GM23338 (cell line): ENCODE measurements around the gene ASTN1. TPM values are rescaled to one million over a fixed set of nuclear protein-coding genes. Genes with fewer than 3 reads are reported as not detected.

ENCODE experiments used
- ATAC-seq: fragments of 200-7000 bp; cut with Tn5 transposase; 3 replicates; pipeline ENCODE4 v1.9.1; 2020
- DNase-seq: peaks from one replicate; pipeline ENCODE4 v3.0.0-alpha.2; 2015; ENCODE audit warnings: low spot score
- H2AFZ ChIP-seq: fragments of 200-600 bp; sonication (generic); 2 replicates; pipeline ENCODE4 v1.8.0; 2016; ENCODE audit warnings: antibody characterized with exemption, mild to moderate bottlenecking, moderate library complexity
- H3F3A ChIP-seq: fragments of 200-600 bp; sonication (generic); replicated peaks from 2 replicates; pipeline ENCODE4 v1.8.0; 2017; ENCODE audit warnings: antibody characterized with exemption, mixed run types, low read depth
- H3K27ac ChIP-seq: fragments of 200-600 bp; sonication (generic); 2 replicates; pipeline ENCODE4 v1.6.1; 2016; ENCODE audit warnings: low read depth
- H3K27me3 ChIP-seq: fragments of 200-600 bp; sonication (generic); 2 replicates; pipeline ENCODE4 v1.8.0; 2016; ENCODE audit warnings: mild to moderate bottlenecking, mixed run types, moderate library complexity; ENCODE audit not compliant: insufficient read depth
- H3K36me3 ChIP-seq: fragments of 200-600 bp; sonication (generic); 2 replicates; pipeline ENCODE4 v1.8.0; 2016; ENCODE audit warnings: mild to moderate bottlenecking; ENCODE audit not compliant: insufficient read depth
- H3K4me1 ChIP-seq: fragments of 200-600 bp; sonication (generic); 2 replicates; pipeline ENCODE4 v1.8.0; 2016; ENCODE audit warnings: mild to moderate bottlenecking, moderate library complexity; ENCODE audit not compliant: insufficient read depth
- H3K4me2 ChIP-seq: fragments of 200-600 bp; sonication (generic); 2 replicates; pipeline ENCODE4 v1.7.1; 2017; ENCODE audit warnings: mixed run types
- H3K4me3 ChIP-seq: fragments of 200-600 bp; sonication (generic); 2 replicates; pipeline ENCODE4 v1.6.1; 2016; ENCODE audit warnings: mixed run types
- H3K79me2 ChIP-seq: fragments of 200-600 bp; sonication (generic); replicated peaks from 2 replicates; pipeline ENCODE4 v1.8.0; 2017; ENCODE audit warnings: mild to moderate bottlenecking; ENCODE audit not compliant: insufficient read depth
- H3K9me2 ChIP-seq: fragments of 200-600 bp; sonication (generic); 2 replicates; pipeline ENCODE4 v1.8.0; 2017; ENCODE audit not compliant: insufficient read depth
- H4K20me1 ChIP-seq: fragments of 200-600 bp; sonication (generic); replicated peaks from 2 replicates; pipeline ENCODE4 v1.8.0; 2017; ENCODE audit warnings: mild to moderate bottlenecking; ENCODE audit not compliant: insufficient read depth
- H3K27ac Mint-ChIP-seq: 2 replicates; pipeline ENCODE4 v1.8.0; 2020; ENCODE audit warnings: inconsistent platforms, mild to moderate bottlenecking, moderate library complexity, mixed read lengths
- H3K27me3 Mint-ChIP-seq: 3 replicates; pipeline ENCODE4 v1.8.0; 2022; ENCODE audit warnings: low read depth, mild to moderate bottlenecking, moderate library complexity, mixed read lengths, inconsistent platforms; ENCODE audit not compliant: insufficient read depth, poor library complexity
- H3K36me3 Mint-ChIP-seq: 3 replicates; pipeline ENCODE4 v1.8.0; 2021; ENCODE audit warnings: low read depth, mild to moderate bottlenecking, inconsistent platforms, moderate library complexity, mixed read lengths
- H3K4me1 Mint-ChIP-seq: 3 replicates; pipeline ENCODE4 v1.8.0; 2020; ENCODE audit warnings: mild to moderate bottlenecking, inconsistent platforms, mixed read lengths
- H3K4me3 Mint-ChIP-seq: 3 replicates; pipeline ENCODE4 v1.8.0; 2021; ENCODE audit warnings: moderate library complexity, mild to moderate bottlenecking, inconsistent platforms, mixed read lengths
- H3K9me3 Mint-ChIP-seq: 3 replicates; pipeline ENCODE4 v1.8.0; 2020; ENCODE audit warnings: moderate library complexity, mild to moderate bottlenecking, inconsistent platforms, mixed read lengths
- EZH2 ChIP-seq: fragments of 200-600 bp; sonication (generic); IDR thresholded peaks from one replicate; pipeline ENCODE4 v1.8.0; 2017; ENCODE audit warnings: antibody characterized with exemption, mild to moderate bottlenecking, low read depth; ENCODE audit not compliant: unreplicated experiment
- EZH2phosphoT487 ChIP-seq: fragments of 200-600 bp; sonication (generic); IDR thresholded peaks from one replicate; pipeline ENCODE4 v1.8.1; 2018; ENCODE audit warnings: antibody characterized with exemption; ENCODE audit not compliant: unreplicated experiment
- JUNB ChIP-seq: IDR thresholded peaks from one replicate; pipeline ENCODE4 v1.6.1; 2016; ENCODE audit warnings: antibody characterized with exemption; ENCODE audit not compliant: unreplicated experiment
- NANOG ChIP-seq: IDR thresholded peaks from 2 replicates; pipeline ENCODE4 v1.6.1; 2016; ENCODE audit warnings: antibody characterized with exemption, borderline replicate concordance
- STAT1 ChIP-seq: IDR thresholded peaks from one replicate; pipeline ENCODE4 v1.6.1; 2016; ENCODE audit warnings: antibody characterized with exemption; ENCODE audit not compliant: unreplicated experiment
- ZNF114 ChIP-seq: fragments of 250-450 bp; sonication (Bioruptor Pico); IDR thresholded peaks from 2 replicates; pipeline ENCODE4 v1.5.0; 2020; ENCODE audit warnings: mild to moderate bottlenecking, moderate library complexity
- ZNF331 ChIP-seq: fragments of 250-450 bp; sonication (Bioruptor Pico); IDR thresholded peaks from 2 replicates; pipeline ENCODE4 v1.5.0; 2020; ENCODE audit warnings: low read depth, mild to moderate bottlenecking, moderate library complexity
- ZNF462 ChIP-seq: fragments of 250-450 bp; sonication (Bioruptor Pico); IDR thresholded peaks from 2 replicates; pipeline ENCODE4 v1.5.0; 2020; ENCODE audit warnings: mild to moderate bottlenecking, moderate library complexity
- polyA plus RNA-seq: library from polyadenylated mRNA; unstranded; fragments of >200 nt; fragmentation: Nextera tagmentation; extraction: Ambion mirVana; gene quantifications from 2 replicates; pipeline ENCODE4 v1.2.1, GENCODE V29; 2016
- total RNA-seq: library from RNA; depleted of rRNA; stranded (reverse); fragments of >200 nt; shearing (Covaris generic); gene quantifications from 2 replicates; pipeline ENCODE4 v1.2.3, GENCODE V29; 2014
- TF ChIP-seq, protein P1 (sequence below), 2 experiments: fragments of 200-600 bp in 1 of 2; sonication (generic) in 1 of 2; conservative IDR thresholded peaks; 2 replicates each; pipeline versions ENCODE4 v1.5.1 to v1.6.1; 2016 to 2017; ENCODE audit warnings: antibody characterized with exemption in 2 of 2, low read depth in 2 of 2, mild to moderate bottlenecking in 2 of 2, moderate library complexity in 1 of 2
- TF ChIP-seq, protein P2 (sequence below): IDR thresholded peaks from one replicate; pipeline ENCODE4 v1.6.1; 2018; ENCODE audit warnings: antibody characterized with exemption; ENCODE audit not compliant: unreplicated experiment
- TF ChIP-seq, protein P3 (sequence below): IDR thresholded peaks from 2 replicates; pipeline ENCODE4 v1.6.1; 2016; ENCODE audit warnings: antibody characterized with exemption

Gene ASTN1
- total and polyA plus RNA-seq, 2 experiments from 2014 or later, result 2.0 to 5.2 TPM

DNA sequence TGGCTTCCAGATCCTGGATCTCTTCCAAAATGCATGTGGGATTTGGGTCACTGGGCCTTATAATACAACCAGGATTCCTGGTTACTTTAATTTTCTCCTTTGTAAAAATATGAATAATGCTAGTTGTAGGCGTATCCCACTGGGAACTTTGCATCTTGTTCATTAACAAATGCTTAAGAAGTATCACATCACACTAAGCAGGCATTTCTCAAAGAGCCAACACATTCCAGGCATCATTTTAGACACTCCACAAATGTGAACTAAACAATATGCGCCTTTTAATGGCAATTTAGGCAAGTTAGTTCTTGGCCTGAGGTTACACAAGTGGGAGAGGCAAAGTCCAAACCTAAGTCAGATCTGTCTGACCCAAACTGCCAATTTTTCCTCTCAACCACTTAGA lies 22.1 kb upstream of the ASTN1 start:
- H3K27me3 Mint-ChIP-seq, result peaks cover 1% of the 10 kb centered on the region
- DNase-seq (no peak), ATAC-seq (no peak)
- no peaks in the 10 kb centered on the region for H3K36me3 Mint-ChIP-seq
- Histone ChIP-seq H2AFZ (no peak overlapping the region), H3K79me2 (no peaks in the 10 kb centered on the region), H3K27ac (no peak overlapping the region), H3K27me3 (no peaks in the 10 kb centered on the region), H3K4me3 (no peak overlapping the region), H3K9me2 (no peaks in the 10 kb centered on the region), H3K4me2 (no peak overlapping the region), H3F3A (no peaks in the 10 kb centered on the region), H3K4me1 (peaks cover 6% of the 10 kb centered on the region; the same call in 1 of the 2 replicates), H4K20me1 (no peaks in the 10 kb centered on the region), H3K36me3 (no peaks in the 10 kb centered on the region)
- H3K4me1 Mint-ChIP-seq, result peaks cover 5% of the 10 kb centered on the region; the same call in 1 of the 3 replicates
- no peaks in the 10 kb centered on the region for H3K9me3 Mint-ChIP-seq
- no peak overlapping the region for H3K4me3 Mint-ChIP-seq
- TF ChIP-seq NANOG (no peak), JUNB (no peak), EZH2phosphoT487 (no peak), STAT1 (no peak), ZNF114 (CRISPR knock-in tag) (no peak), ZNF331 (CRISPR knock-in tag) (no peak), EZH2 (no peak), ZNF462 (CRISPR knock-in tag) (no peak)
- TF ChIP-seq, protein P1, sequence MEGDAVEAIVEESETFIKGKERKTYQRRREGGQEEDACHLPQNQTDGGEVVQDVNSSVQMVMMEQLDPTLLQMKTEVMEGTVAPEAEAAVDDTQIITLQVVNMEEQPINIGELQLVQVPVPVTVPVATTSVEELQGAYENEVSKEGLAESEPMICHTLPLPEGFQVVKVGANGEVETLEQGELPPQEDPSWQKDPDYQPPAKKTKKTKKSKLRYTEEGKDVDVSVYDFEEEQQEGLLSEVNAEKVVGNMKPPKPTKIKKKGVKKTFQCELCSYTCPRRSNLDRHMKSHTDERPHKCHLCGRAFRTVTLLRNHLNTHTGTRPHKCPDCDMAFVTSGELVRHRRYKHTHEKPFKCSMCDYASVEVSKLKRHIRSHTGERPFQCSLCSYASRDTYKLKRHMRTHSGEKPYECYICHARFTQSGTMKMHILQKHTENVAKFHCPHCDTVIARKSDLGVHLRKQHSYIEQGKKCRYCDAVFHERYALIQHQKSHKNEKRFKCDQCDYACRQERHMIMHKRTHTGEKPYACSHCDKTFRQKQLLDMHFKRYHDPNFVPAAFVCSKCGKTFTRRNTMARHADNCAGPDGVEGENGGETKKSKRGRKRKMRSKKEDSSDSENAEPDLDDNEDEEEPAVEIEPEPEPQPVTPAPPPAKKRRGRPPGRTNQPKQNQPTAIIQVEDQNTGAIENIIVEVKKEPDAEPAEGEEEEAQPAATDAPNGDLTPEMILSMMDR (conservative IDR thresholded peaks at IDR 0.05; ENCODE audit: low read depth in 2 of 2), result no peak
- TF ChIP-seq, protein P2, sequence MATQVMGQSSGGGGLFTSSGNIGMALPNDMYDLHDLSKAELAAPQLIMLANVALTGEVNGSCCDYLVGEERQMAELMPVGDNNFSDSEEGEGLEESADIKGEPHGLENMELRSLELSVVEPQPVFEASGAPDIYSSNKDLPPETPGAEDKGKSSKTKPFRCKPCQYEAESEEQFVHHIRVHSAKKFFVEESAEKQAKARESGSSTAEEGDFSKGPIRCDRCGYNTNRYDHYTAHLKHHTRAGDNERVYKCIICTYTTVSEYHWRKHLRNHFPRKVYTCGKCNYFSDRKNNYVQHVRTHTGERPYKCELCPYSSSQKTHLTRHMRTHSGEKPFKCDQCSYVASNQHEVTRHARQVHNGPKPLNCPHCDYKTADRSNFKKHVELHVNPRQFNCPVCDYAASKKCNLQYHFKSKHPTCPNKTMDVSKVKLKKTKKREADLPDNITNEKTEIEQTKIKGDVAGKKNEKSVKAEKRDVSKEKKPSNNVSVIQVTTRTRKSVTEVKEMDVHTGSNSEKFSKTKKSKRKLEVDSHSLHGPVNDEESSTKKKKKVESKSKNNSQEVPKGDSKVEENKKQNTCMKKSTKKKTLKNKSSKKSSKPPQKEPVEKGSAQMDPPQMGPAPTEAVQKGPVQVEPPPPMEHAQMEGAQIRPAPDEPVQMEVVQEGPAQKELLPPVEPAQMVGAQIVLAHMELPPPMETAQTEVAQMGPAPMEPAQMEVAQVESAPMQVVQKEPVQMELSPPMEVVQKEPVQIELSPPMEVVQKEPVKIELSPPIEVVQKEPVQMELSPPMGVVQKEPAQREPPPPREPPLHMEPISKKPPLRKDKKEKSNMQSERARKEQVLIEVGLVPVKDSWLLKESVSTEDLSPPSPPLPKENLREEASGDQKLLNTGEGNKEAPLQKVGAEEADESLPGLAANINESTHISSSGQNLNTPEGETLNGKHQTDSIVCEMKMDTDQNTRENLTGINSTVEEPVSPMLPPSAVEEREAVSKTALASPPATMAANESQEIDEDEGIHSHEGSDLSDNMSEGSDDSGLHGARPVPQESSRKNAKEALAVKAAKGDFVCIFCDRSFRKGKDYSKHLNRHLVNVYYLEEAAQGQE, result no peak
- TF ChIP-seq, protein P3, sequence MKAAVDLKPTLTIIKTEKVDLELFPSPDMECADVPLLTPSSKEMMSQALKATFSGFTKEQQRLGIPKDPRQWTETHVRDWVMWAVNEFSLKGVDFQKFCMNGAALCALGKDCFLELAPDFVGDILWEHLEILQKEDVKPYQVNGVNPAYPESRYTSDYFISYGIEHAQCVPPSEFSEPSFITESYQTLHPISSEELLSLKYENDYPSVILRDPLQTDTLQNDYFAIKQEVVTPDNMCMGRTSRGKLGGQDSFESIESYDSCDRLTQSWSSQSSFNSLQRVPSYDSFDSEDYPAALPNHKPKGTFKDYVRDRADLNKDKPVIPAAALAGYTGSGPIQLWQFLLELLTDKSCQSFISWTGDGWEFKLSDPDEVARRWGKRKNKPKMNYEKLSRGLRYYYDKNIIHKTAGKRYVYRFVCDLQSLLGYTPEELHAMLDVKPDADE, result no peak
- no peak overlapping the region for H3K27ac Mint-ChIP-seq
